ENCODE data around the gene TRIO.

Gene TRIO

GRCh38 chr5:14472986-14473567 lies 329.9 kb downstream of the TRIO start:
- DNase-seq: no peak

DNA sequence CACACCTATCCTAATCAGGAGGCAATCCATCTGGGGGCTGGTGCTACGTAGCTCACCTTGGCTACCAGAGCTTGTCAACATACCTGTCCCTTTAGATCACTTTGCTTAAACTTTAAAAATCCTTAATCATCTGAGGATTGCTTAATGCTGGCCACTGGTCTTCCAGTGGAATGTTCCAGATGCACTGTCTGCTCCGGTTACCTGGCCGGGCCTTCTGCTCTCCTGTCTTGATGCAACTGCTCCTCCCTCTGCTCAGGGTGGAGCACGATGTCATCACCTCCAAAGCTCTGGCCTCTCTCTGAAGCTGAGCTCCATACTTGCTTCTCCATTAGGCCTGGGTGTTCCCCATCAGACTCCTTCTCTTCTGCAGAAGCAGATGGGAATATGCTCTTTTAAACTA lies 331.9 kb downstream of the TRIO start:
- DNase-seq: no peak

DNA sequence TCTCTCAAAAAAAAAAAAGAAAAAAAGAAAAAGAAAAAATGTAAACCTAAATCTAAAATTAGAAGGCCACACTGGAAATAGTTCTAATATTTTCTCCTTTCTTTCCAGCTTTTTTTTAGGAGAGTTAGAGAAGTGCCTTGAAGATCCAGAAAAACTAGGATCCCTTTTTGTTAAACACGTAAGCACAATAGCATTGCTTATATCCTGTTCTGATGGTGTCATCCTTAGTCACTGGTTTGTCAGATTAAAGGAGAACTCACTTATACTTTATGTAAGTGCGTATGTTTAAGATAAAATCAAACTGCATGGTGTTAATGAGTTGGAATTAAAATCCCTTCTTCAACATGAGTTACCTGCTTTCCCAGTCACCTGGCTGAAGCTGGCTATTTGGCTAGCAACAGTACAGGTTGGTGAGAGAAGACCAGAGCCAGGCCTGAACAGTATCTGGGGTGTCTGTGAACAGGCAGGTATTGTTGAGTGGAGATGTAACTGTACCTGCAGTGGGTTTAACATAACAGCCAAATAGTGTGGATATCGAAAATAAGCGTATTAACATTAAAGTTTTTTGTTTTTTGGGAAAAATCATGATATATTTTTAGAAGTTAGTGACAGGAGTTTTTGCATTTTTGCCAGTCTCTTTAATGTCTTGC lies 333.8 kb downstream of the TRIO start:
- DNase-seq: no peak

- DNase-seq: no peak
Measured at GRCh38 chr5:14479143-14479696, 336.1 kb downstream of the TRIO start.

GRCh38 chr5:14481349-14481748 lies 338.2 kb downstream of the TRIO start:
- no peak for DNase-seq

DNA sequence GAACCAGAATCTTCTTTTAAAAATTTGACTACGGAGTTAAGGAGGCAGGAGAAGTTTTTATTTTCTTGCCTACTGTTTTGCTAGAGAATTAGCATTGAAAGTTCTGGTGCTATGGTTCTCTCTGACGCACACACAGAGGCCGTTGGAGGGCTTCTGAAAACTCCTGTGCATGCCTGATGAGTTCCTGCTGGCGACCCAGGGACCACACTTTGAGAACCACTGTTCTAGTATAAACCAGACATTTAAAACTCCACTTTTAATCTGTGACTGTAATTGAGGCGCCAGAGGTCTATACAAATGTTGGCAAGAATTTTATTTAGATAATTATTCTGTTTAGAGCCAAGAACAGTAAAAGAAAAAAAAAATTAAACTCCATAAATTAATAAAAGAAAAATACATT lies 338.9 kb downstream of the TRIO start:
- DNase-seq: no peak

DNA sequence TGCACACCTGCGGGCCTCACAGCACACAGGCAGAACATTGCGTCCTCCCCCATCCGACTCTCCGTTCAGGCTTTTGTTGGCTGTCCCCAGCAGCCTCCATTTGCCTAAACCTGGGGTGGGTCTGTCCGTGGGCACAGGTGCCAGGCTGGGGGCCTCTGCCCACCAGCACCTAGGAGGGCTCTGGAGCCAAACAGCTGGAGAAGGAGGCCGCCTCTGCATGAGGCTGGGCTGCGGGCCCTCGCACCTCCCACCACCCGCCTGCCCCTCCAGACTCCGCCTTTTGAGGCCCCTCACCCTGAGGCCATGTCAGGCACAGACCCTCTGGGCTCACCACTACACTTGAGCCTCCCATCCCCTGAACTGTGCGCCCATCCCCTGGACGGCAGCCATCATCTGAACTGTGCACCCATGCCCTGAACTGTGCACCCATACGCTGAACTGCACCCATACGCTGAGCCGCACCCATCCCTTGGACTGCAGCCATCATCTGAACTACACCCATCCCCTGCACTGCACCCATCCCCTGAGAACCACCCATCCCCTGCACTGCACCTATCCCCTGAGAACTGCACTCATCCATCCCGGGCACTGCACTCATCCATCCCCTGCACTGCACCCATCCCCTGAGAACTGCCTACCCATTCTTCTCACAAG lies 340.5 kb downstream of the TRIO start:
- DNase-seq: no peak

DNA sequence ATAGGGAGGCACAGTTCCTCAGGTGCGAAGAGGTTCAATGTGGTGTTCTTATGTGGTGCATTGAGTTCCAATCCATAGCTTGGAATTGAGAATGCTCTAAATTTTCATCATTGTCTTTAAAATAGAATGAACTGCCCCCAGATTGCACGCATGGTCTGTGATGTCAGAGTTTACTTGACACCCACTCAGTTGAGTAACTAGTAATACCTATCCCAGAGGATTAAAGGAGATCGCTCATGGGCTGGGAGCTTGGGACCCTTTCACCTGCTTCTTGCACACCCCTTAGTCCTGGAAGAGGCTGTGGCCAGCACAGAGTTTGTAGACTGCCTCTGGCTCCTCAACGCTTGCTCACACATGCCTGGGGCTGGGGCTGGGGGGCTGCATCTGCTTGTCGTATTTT lies 343.3 kb downstream of the TRIO start:
- no peak for DNase-seq

GRCh38 chr5:14486996-14487896 lies 344.1 kb downstream of the TRIO start:
- DNase-seq: no peak

DNA sequence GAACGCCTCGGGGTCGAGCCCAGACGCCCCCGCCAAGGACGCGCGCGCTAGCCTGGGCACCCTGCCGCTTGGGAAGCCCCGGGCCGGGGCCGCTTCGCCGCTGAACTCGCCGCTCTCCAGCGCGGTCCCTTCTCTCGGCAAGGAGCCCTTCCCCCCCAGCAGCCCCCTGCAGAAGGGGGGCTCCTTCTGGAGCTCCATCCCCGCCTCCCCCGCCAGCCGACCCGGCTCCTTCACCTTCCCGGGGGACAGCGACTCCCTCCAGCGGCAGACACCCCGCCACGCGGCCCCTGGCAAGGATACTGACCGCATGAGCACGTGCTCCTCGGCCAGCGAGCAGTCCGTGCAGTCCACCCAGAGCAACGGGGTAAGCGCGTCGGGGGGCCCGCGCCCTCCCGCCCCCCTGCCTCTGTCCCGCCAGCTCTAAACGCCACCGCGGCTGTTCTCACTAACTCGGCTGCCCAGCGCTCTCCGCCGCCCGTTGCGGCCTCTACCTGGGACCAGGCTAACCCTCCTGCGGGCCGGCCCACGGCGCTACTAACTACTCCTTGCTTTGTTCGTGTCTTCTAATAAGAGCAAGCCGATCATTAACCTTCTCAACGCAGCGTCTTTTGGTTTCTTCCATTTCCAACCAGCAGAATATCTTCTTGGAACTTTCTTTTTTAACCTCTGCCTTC lies 344.9 kb downstream of the TRIO start:
- DNase-seq: no peak

DNA sequence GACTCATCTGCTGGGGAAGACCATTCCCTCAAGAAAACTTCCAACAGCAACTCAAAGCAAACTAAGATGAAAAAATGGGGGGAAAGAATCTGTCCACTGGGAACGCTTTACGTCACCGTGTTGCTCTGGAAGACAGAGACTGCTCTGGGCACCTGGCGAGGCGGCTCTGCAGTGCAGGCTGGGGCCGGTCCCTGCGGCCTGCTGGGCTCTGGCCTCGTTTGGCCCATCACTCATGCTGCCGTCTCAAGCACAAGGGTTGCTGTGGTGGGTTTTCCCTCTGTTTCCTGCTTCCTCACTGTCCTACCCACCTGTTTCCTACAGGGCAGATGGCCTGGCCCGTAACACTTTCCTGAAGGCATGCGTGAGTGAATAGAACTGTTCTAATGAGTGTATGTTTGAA lies 345.6 kb downstream of the TRIO start:
- DNase-seq: no peak

- DNase-seq: no peak
Measured at GRCh38 chr5:14489643-14490042, 346.5 kb downstream of the TRIO start.

DNA sequence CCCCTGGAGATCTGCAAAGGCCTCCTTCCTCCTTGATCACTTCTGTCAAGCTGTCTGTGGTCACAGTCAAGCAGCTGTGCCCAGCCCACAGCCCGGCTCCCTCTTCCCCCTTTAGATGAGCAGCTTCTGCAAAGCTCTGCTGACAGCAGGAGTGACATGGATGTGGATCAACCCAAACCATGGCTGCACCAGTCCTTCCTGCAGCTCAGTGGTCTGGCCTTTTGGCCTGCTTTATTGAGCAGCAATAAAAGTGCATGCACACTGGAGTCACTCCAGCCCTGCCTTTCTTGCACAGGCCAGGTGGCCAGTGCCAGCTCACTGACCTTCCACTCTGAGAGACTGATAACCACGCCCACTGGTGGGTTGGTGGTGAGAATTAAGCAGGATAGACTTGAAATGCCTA lies 347.2 kb downstream of the TRIO start:
- DNase-seq: no peak

GRCh38 chr5:14491015-14491915 lies 348.1 kb downstream of the TRIO start:
- no peak for DNase-seq

GRCh38 chr5:14492331-14492964 lies 349.3 kb downstream of the TRIO start:
- DNase-seq: no peak

DNA sequence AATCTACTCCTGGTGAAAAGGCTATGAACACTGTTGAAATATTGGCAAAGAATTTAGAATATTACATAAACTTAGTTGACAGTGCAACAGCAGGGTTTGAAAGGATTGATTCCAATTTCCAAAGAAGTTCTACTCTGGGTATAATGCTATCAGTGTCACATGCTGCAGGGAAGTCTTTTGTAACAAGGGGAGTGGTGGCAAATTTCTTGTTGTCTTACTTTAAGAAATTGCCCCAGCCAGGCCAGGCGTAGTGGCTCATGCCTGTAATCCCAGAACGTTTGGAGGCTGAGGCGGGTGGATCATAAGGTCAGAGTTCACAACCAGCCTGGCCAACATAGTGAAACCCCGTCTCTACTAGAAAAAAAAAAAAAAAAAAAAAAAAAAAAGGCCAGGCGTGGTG lies 352.2 kb downstream of the TRIO start:
- no peak for DNase-seq

DNA sequence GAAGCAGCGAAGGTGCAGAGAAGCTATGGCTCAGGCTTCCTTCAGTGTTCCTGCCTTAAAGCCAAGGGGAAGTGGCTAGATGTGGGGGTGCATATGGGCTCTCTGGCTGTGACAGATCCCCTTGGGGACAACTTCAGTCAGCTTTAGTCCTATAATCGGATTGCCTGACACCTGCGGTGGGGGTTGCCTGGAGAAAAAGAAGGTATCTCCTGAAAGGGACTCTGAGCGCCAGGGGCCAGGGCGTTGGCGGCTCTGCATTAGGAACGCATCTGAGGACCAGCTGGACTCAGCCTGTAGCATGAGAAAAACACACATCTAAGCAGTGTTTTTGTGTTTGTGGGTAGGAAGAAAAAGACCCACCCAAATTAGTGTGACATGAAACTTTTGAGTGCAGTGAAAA lies 354.2 kb downstream of the TRIO start:
- no peak for DNase-seq

GRCh38 chr5:14501353-14502293 lies 358.5 kb downstream of the TRIO start:
- no peak for DNase-seq

- DNase-seq: no peak
Measured at GRCh38 chr5:14502294-14502690, 359.1 kb downstream of the TRIO start.
